Neural crest cell (in vitro differentiated cells): ENCODE data around the gene COQ8B. TPM values are rescaled to one million over a fixed set of nuclear protein-coding genes. Genes with fewer than 3 reads are reported as not detected.
A peak's percentile ranks its signal among the peaks of the same experiment; 100 is the strongest.

ENCODE experiments used
- DNase-seq: peaks from one replicate; pipeline ENCODE4 v3.0.0; 2021; ENCODE audit warnings: low read depth, mixed read lengths, low spot score
- H3K27ac Mint-ChIP-seq: one replicate; pipeline ENCODE4 v1.8.0; 2021; ENCODE audit warnings: mild to moderate bottlenecking, mixed read lengths; ENCODE audit not compliant: unreplicated experiment
- H3K27me3 Mint-ChIP-seq: 2 replicates; pipeline ENCODE4 v1.8.0; 2021; ENCODE audit warnings: low read depth, mild to moderate bottlenecking, mixed read lengths
- H3K36me3 Mint-ChIP-seq: 2 replicates; pipeline ENCODE4 v1.8.0; 2021; ENCODE audit warnings: low read depth, mild to moderate bottlenecking, mixed read lengths
- H3K4me1 Mint-ChIP-seq: 2 replicates; pipeline ENCODE4 v1.8.0; 2021; ENCODE audit warnings: mixed read lengths
- H3K4me3 Mint-ChIP-seq: one replicate; pipeline ENCODE4 v1.8.0; 2021; ENCODE audit warnings: mild to moderate bottlenecking, mixed read lengths
- H3K9me3 Mint-ChIP-seq: 2 replicates; pipeline ENCODE4 v1.8.0; 2021; ENCODE audit warnings: mixed read lengths
- CTCF ChIP-seq: fragments of 200-600 bp; sonication (generic); conservative IDR thresholded peaks from 2 replicates; pipeline ENCODE4 v1.5.0; 2021; ENCODE audit warnings: antibody characterized with exemption, mild to moderate bottlenecking
- total RNA-seq: library from RNA; stranded (reverse); gene quantifications from 2 replicates; pipeline ENCODE4 v1.2.1, GENCODE V29; 2021

Gene COQ8B
- total RNA-seq, 1 donor from 2014 or later, result 45.1 TPM

GRCh38 chr19:40741527-40742390 is 25.1 kb upstream of the COQ8B start:
- Mint-ChIP-seq H3K36me3 (peaks cover 4% of the 10 kb centered on the region), H3K4me1 (peaks cover 3% of the 10 kb centered on the region), H3K27ac (peak overlapping the region; percentile 67), H3K4me3 (no peak overlapping the region), H3K9me3 (no peaks in the 10 kb centered on the region), H3K27me3 (no peaks in the 10 kb centered on the region)
- TF ChIP-seq CTCF, result no peak
- DNase-seq, result no peak

- H3K4me1 Mint-ChIP-seq, result peaks cover 3% of the 10 kb centered on the region
- no peak for TF ChIP-seq CTCF
- H3K9me3 Mint-ChIP-seq, result no peaks in the 10 kb centered on the region
- peaks cover 4% of the 10 kb centered on the region for H3K36me3 Mint-ChIP-seq
- H3K4me3 Mint-ChIP-seq, result no peak overlapping the region
- DNase-seq, result no peak
- H3K27ac Mint-ChIP-seq, result peak overlapping the region; percentile 62
- no peaks in the 10 kb centered on the region for H3K27me3 Mint-ChIP-seq
These were observed 24.1 kb upstream of the COQ8B start for GRCh38 chr19:40740747-40741146.

- Mint-ChIP-seq H3K9me3 (no peaks in the 10 kb centered on the region), H3K27me3 (no peaks in the 10 kb centered on the region)
- no peak for DNase-seq
These were observed 23.4 kb upstream of the COQ8B start for GRCh38 chr19:40739871-40740703.

GRCh38 chr19:40739030-40739839 is 22.5 kb upstream of the COQ8B start:
- Mint-ChIP-seq H3K9me3 (no peaks in the 10 kb centered on the region), H3K27ac (no peak overlapping the region), H3K27me3 (no peaks in the 10 kb centered on the region), H3K4me3 (no peak overlapping the region), H3K4me1 (peaks cover 3% of the 10 kb centered on the region), H3K36me3 (peaks cover 6% of the 10 kb centered on the region)
- no peak for TF ChIP-seq CTCF
- no peak for DNase-seq

More at GRCh38 chr19:40739871-40740703, 23.4 kb upstream of the COQ8B start:
- H3K4me3 Mint-ChIP-seq, result no peak overlapping the region
- peaks cover 6% of the 10 kb centered on the region for H3K36me3 Mint-ChIP-seq
- peaks cover 3% of the 10 kb centered on the region for H3K4me1 Mint-ChIP-seq
- TF ChIP-seq CTCF, result no peak
- H3K27ac Mint-ChIP-seq, result no peak overlapping the region

DNA sequence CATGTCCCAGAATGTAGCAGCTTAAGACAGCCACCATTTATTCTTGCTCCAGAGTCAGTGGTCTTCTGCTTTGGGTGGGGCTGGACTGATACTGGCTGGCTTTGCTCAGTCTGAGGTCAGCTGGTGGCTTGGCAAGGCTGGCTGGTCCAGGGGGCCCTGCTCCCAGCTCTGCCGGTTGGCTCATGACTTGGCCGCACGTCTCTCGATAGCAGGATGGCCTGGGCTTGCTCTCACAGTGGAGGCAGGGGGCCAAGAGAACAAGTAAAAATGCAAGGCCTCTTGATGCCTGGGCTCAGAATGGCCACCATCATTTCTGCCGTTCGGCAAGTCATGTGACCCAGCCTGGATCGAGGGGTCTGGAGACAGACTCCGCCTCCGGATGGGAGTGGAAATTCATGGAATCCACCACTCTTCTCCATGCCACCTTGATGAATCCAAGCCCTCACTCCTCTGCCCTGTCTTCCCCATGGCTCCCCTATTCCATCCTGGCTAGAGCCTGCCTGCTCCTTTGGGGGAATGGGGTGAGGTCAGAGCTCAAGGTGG is 20.5 kb upstream of the COQ8B start:
- H3K4me1 Mint-ChIP-seq, result peaks cover 3% of the 10 kb centered on the region

More for the DNA sequence above, 20.5 kb upstream of the COQ8B start:
- no peaks in the 10 kb centered on the region for H3K9me3 Mint-ChIP-seq
- H3K4me3 Mint-ChIP-seq, result no peak overlapping the region
- H3K27me3 Mint-ChIP-seq, result no peaks in the 10 kb centered on the region
- H3K27ac Mint-ChIP-seq, result no peak overlapping the region
- no peak for TF ChIP-seq CTCF
- DNase-seq, result no peak
- H3K36me3 Mint-ChIP-seq, result peaks cover 13% of the 10 kb centered on the region
